Stimulated activated CD4-positive, alpha-beta T cell treated with anti-CD3 and anti-CD28 coated beads, Interleukin-2, amount 100 ng/mL, for 4 hours (primary cell): Measurements from ENCODE around the gene FSTL4.

Experiments
- DNase-seq: peaks from one replicate; pipeline ENCODE4 v3.0.0-alpha.2; 2020; ENCODE audit warnings: low read depth

Gene FSTL4

DNA sequence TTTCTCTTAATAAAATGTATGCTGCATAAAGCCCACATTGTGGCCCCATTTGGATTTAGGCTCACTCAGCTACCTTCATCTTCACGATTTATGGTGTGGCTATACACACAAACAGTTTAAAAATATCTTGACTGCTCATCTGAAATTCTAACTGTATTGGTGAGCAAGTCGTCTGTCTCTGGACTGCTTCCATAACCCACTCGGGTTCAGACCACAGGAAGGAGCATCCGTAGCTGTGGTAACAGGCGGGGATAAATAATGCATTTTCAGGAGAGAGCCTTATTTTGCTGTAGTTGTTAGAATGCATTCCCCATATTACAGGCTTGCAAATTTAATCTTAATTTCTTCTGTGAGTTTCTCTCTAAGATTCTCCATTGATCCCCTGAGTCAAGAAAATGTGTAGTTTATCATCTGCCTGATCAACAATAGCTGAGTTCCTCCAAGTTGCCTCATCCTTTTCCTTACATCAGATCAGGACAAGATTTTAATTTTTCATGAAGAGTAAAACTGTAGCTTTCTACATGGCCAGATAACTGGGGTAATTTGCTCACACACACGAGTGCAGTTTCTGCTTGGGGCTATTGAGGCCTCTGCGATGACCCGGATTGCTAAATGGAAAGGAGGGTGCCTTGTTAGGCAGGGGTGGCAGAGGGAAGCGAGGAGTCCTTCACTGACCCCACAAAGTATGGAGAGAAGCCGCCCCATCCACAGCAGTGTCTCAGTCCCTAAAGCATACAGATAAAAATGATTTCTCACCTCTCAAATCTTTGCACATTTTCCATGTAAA is 133.9 kb downstream of the FSTL4 start:
- no peak for DNase-seq

DNA sequence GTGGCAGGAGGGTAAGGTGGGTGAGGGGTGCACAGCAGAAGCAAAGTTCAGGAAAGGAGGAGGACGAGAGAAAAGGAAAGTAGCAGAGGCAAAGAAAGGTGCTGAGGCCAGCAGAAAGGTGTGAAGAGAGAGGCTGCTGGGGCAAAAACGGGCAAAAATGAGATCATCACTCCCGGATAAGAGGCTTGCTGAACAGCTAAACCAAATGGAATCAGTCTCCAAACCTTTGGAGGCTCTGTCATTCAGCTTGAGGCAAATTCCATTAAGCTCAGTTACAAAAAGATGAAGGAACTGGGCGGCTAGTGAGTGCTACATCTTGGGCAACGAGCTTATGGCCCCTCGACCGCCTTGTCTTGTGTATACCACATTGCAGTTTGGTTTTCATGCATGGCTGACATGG is 136.4 kb downstream of the FSTL4 start:
- DNase-seq, result no peak

DNA sequence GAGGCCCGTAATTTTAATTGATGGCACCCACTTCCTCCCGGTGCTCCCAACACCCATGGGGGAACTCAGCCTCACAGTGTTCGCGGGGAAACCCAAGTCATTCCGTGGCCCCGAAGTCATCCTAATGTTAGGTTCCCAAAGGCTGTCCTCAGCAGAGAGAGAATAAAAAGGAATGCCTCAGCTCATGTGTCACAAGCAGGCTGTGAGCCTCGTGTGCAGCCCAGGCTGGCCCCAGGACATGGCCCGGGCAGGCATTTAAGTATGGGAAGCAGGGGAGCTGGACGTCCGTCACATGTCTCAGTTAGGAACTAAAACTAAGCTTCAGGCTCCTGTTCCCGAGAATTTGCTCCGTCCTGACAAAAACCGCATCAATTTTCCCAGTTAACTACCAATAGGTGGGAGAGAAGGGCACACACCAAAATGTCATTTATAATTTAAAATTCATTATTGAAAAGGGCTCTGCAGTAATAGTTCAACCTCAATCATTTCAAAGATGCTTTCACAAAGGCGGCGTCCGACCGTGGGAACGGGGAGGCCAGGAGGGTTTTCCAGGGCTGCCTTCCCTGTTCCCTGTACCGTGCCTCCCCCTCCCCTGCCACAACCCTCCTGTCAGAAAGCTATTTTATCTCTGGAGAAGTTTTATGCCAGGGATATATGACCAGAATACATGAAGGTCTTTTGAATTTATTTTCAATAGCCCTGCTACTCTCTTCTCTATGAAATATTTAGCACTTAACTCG is 137.3 kb downstream of the FSTL4 start:
- no peak for DNase-seq

DNA sequence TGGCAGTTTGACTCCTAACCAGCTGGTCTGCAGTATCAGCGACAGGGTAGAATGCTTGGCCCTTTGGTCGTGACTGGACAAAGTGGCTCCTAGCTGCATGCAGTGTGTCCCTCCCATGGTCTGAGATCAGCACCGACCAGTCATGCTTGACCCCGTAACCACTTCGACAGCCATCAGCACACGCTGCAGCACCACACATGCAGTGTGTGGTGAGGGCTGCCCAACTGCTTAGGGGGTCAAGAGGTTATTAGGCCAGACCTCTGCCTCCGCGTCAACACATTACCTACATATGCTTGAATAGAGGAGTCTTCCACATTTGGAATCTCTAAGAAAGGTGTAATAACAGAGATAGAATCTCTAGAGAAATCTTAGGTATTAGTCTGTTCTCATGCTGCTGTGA is 139.1 kb downstream of the FSTL4 start:
- DNase-seq, result no peak

DNA sequence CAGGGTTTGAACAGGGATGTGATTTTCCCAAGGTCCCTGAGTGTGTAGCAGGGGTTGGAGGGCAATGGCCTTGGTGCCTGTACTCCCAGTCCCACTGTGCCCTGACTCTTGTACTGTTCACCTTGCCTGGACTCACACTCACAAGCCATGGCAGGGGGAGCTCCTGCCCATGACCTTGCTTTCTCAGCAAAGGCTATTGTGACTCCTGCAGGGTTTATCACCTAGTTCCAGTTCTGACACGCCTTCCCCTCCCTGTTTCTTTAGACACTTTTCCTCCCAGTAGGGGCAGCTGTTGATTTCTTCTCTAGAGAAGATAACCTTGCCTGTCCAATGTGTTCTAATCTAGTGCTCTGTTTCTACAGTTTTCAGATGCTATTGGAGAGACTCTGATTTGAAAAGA is 139.5 kb downstream of the FSTL4 start:
- no peak for DNase-seq

DNA sequence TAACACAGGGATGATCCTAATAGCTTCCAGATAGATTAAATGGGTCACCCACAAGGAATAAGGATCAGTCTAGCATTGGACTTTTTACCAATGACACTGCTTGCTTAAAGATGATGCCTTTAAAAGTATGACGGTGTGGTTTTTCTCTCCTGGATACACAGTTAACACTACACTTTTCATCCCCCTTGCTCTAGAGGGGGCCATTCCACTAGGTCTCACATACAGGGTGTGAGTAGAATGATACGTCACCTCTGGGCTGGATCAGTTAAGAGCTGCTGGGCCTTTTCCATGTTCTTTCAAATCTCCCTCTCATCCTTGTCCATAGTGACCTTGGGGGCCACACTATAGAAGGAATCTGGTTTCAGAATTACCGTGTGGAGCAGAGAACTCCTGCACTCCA is 140.6 kb downstream of the FSTL4 start:
- no peak for DNase-seq

DNA sequence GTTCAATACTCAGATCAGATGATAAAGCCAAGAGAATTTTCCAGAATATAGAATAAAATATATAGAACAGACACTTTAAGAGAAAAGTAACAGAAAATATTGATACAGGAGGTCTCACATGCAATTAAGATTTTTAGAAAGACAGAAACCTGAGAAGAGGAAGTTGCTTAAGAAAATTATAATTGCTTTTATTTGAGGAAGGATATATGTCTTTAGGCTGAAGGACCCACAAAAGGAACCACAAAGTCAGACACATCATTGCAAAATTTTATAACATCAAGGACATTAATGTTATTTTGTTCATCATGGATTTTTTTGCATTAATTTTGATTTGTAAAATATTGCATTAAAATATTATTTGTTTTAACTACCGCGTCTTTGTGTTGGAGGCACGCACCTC is 141.5 kb downstream of the FSTL4 start:
- DNase-seq, result no peak

DNA sequence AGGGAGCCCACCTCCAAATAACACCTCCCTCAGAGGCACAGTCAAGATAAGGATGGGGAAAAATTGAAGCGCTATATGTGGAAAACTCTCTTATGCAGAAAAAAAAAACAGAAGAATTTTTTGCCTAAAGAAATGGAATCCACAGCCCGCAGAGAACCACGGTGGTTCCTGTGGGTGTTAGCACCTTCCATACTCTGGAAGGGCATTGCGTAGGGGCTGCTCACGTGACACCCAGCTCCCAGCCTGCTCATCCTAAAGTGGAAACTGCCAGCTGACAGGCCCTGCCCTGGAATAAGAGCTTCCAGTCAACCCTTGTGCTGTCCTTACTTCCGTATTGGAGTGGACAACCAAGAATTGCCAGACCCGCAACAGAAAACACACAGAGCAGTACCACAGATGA is 142.5 kb downstream of the FSTL4 start:
- DNase-seq, result no peak

DNA sequence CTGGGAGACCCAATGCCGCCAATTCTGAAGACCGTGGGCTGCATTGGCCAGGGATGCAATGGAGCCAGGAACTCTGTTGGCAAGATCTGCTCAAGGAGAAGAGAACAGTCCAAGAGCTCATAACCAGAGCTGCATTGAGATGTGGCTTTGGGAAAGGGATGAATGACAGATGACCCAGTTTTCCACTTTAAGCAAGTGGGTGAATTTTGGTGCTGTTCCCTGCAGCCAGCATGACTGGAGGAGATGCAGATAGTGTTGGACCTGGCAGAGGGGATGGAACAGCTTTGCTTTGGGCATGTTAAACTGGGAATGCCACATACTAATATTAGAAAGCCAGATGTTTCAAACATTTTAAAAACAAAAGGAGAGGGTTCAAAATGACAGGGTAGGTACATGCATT is 143.1 kb downstream of the FSTL4 start:
- DNase-seq, result no peak

DNA sequence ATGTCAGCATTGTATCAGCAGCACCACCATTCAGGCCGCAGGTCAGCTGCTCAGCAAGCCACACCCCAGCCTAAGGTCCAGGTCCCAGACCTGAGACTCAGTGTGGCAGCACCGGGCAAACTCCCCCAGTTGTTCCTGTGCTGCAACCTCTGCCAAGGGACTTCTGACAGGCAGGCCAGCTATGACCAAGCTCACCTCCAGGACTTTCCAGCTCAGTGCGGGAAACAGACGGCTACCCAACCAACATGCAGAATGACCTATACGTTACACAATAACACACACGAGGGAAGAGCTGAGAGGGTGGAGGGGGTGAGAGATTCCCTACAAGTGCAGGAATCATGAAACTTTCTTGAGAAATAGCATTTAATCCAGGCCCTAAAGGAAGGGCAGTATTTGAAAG is 143.7 kb downstream of the FSTL4 start:
- DNase-seq, result no peak

DNA sequence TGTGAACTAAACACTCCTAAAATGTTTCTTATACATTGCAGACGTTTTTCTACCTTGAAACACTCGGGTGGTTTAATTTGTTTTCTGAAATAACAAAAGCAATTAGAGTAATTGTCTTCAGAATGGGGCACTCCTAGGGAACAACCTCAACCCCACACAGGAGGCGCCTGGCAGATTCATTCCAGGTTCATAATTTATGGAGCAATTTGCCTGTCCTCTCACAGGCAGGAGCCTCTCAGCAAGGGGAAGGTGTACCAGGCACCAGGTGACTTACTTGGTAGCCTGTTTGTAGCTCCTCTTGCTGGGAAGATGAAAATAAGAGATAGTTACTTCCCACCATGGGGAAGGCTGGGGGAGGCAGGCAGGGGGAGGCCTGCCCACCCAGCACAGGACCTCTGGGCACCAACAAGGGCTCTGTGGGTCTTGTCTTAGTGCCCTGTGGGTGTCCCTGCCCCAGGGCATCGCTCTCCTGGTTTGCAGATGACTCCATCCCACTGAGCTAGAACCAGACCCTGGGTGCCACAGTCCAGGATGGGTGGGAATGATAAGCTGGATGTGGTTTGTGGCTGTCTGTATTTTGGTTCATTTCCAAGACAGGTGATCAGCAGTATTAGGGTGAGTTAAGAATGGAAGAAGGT is 144.4 kb downstream of the FSTL4 start:
- DNase-seq, result no peak

DNA sequence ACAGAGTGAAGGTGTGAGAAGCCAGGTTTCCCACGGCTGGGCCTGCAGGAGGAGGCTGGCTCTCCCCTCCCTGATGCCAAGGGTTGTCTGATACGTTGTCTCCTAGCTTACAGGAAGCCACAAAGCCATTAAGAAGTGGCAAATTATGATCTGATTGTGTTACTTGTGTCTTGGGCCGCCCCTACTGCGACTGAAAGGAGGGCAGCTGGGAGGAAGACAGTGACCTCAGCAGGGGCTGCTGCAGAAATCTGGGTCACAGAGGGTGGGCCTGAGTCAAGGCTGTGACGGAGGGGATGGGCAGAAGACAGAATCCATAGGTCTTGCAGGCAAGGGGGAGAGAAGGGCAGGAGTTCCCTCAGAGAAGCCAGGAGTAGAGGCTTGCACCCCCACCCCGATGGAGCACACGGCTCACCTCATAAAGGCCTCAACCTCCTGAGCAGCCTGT is 145.0 kb downstream of the FSTL4 start:
- DNase-seq, result no peak

DNA sequence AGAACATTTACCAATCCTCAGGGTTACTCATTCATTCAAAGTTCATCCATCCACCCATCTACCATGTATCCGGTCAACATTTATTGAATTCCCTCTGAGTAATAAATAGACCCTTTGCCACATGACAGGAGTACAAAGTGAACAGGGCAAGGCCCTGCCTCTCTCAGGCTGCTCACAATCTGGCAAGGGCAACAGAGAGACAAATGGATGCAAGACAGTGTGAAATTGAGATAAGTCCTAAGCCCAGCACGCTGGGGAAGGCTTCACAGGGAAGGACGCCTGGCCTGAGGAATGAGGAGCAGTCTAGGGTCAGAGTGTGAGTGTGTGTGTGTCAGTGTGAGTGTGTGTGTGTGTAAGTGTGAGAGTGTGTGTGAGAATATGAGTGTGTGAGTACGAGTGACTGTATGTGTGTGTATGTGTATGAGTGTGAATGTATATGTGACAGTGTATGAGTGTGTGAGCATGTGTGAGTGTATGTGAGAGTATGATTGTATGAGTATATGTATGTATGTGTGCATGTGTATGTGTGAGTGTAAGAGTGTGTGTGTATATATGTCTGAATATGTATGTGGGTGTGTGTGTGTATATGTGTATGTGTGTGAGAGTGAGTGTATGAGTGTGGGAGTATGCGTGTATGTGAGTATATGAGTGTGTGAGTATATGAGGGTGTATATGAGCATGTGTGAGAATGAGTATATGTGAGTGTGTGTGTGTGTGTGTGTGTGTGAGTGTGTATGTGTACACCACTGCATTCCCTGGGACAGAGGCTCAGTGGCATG is 145.6 kb downstream of the FSTL4 start:
- DNase-seq, result no peak

DNA sequence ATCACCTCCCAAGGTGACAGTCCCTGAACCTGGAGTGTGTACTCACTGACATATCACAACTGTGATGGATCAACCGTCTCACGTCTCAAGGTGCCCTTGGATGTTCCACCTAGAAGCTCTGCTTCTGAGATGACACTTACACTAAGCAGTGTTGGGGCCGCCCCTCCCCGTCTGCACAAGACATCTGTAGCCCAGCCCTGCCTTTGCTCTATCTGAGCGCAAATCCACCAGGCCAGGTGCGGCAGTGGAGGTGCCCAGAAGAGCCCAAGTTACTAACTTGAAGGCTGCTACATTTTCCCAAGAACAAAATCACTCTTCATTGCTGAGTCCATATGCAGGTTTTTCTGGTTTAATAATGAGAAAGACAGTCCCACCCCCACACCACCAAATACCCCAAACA is 148.3 kb downstream of the FSTL4 start:
- no peak for DNase-seq

DNA sequence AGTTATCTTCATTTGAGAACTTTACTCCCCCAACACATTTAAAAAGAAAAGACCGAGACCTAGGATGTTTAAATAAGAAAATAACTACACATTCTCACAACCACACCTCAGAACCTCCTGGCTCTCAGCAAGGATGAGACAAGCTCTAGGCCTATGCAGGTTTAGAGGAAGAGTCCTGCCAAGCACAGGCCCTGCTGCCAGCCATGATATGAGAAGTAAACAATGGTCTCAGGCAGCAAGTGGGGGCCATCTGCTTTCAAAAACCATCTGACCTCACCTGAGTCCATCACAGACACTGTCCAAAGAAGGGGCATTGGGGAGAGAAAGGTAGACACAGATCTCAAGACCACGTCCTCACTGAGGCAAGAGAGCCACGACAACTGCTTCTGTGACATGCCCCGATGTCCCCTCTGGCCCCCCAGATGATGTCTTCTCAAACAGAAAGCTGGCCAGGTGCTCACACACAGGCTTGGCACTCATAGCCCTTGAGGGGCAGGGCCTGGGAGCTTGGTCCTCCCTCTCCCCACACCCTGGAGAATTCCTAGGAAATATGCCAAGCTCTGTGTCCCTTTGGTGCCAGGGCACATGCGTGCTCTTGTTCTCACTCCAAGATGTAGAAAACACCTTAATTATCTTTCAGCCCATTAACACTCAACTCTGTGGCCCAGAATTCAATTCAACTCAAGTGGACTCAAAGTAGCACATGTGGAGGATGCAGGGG is 150.4 kb downstream of the FSTL4 start:
- DNase-seq, result no peak

DNA sequence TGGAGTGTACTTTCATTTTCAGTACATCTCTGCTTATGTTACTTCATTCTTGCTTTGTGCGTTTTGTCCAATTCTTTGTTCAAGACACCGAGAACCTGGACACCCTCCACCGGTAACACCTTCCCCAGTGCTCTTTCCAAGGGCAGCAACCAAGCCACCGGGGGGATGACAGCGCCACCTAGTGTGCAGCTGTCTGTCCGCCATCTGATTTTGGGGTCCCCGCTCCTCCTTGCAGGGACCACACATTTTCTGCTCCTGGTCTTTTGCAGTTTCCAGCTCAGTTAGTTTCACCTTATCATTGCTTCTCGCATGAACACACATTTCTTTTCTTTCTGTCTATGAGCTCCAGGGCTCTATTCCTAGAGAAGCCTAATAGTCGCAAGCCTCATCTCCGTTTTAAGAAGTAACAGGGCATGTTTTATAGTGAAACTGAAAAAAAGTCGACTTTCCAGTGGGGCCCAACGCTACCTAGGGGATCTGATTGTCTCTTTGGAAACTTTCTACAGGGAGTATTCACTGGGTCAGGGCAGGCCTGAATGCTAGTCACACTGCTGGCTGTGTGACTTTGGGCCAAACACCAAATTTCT is 152.1 kb downstream of the FSTL4 start:
- DNase-seq, result no peak

DNA sequence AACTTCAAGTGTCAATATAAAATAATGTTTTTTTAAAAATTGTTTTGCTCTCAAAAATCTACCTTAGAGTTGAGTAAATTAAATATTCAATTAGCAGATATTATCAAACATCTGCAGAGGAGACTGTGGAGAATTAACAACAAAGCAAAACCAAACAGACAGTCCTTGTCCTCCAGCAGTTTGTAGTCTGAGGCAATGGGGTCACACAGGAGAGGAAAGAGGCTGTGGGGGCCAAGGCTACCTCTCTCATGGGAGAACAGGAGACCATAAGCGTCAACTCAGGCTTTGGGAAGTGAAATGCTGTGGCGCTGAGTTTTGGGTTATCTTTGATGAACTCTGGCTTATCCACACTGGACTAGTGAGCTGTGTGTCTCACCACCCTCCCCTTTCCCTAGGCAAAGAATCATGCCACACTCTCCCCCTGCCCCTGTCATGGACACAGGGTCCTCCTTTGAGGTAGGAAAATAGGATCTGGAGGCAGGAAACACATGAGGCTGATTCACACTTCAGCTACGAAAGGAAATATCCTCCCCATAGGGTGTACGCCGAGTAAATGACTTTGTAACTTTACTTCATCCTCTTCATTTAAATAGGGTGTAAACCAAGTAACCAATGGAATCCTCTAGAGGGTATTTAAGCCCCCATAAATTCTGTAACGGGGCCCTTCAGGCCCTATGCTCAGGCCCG is 152.7 kb downstream of the FSTL4 start:
- no peak for DNase-seq

DNA sequence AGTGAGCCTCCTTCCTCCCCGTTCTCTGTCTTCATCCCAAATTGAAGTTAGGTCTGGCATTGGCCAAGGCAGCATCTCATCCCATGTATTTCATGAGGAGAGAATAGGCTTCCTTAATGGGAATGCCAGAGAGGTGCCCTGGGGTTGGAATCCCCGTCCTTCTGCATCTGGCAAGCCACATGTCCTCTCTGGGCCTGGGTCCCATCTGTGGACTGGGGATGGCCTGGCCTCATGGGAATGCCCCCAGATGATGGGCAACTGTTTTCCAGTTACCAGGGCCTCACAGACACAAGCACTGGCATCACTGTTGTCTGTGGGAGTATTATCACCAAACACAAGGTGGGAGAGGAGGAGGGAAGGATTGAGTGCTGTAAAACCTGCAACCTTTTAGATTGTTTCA is 153.9 kb downstream of the FSTL4 start:
- DNase-seq, result no peak

DNA sequence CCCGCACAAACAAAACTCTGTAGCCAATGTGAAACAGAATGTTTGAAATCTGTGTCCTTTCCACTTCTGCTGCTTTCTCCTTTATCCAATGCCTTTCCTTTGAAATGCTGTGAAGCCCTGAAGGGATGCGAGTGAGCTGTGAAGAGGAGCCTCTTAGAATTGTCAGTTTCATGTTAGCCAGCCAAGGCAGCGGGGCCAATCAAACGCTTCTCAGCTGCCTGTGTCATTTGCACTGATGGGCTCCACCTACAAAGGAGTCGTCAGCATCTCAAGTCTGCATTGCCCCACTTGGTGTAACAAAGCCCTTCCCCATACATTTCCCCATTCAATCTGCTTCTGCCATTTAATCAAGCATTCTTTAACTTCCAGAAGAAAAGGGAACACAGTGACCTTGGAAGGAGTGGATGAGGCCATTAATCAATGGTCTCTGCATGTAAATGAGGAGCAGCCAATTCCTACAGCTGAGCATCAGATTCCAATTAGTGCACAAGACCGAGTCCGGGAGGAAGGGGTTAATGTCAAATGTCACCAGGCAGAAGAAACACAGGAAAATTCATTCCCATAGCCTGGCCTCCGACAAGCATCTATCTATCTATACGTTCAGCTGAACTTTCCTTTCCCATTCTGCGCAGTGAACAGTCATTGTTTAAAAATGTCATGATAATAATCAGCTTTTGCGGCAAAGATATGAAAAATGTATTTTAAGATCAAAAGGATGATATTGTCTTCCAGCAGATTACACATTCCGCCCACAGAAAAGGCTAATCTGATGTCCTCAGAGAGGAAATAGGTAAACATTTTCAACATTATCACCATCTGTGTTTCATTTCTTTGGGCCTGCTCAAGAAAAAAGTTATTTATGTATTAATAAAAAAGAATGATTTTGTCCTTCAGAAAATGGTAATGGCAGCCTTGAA is 154.6 kb downstream of the FSTL4 start:
- no peak for DNase-seq

DNA sequence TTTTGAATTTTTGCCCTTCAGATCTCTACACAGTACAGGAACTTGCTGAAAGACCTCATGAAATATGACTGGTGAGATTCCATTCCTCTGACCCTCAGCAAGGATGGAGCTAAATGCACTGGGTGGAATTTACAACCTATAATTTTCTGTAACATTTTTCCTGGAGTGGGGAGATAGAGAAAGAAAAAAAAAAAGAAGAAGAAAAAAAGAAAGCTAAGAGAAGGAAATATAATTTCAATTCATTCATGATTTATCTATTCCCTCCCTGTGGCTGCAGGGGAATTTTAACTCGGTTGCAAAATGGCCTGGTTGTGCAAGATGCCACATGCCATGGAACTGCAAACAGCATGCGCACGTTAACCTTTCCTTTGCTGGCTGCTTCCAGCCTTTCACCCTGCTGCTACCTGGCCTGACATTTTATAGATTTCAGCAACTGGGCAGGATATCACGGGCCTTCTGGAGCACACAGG is 155.4 kb downstream of the FSTL4 start:
- DNase-seq, result no peak
